GM19438 (cell line): ENCODE results near the gene TMEM234.

ENCODE experiments used
- ATAC-seq: cut with Tn5 transposase; IDR thresholded peaks from one replicate; pipeline ENCODE4 v1.9.1; 2021; ENCODE audit warnings: low read depth; ENCODE audit not compliant: unreplicated experiment

The TMEM234 gene

GRCh38 chr1:32240140-32240951 is 18.2 kb upstream of the TMEM234 start:
- no peak for ATAC-seq

DNA sequence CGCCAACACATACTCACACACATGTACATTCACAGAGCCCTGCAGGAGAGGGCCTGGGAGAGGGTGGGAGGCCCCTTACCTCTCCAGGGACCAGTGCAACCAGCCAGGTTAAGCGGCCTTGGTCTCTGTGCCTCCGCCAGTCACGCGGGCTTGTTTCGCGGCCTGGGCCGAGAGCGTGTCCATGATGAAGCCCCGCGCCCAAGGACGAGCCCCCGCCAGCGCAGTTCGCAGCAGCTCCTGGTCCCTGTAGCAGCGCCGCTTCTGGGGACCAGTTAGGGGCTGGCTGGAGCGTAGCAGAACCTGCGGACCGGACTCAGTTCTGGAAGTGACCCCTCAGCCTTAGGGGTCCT is 17.6 kb upstream of the TMEM234 start:
- no peak for ATAC-seq

DNA sequence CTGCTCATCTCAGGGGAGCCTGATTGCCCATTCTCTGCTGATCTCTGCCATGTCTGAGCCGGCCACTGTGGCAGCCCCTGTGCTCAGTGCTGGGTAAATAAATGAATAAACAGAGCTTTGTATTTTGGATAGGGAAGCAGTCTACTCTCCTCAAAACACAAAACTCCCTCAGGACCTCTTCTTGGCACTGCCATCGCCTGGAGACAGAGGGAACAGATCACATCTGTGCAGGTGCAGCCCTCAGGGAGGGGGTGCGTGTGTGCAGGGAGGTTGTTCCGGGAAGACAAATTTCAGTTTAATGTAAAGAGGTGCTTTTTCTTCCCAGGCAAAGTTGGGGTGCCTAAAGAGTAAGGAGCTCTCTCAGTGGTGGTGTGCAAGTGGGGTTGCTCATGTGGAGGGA is 17.2 kb upstream of the TMEM234 start:
- ATAC-seq, result no peak

GRCh38 chr1:32234792-32235191 is 12.6 kb upstream of the TMEM234 start:
- no peak for ATAC-seq

- no peak for ATAC-seq
These were observed 10.6 kb upstream of the TMEM234 start for GRCh38 chr1:32232558-32233304.

- no peak for ATAC-seq
These were observed 9.8 kb upstream of the TMEM234 start for GRCh38 chr1:32231843-32232432.

DNA sequence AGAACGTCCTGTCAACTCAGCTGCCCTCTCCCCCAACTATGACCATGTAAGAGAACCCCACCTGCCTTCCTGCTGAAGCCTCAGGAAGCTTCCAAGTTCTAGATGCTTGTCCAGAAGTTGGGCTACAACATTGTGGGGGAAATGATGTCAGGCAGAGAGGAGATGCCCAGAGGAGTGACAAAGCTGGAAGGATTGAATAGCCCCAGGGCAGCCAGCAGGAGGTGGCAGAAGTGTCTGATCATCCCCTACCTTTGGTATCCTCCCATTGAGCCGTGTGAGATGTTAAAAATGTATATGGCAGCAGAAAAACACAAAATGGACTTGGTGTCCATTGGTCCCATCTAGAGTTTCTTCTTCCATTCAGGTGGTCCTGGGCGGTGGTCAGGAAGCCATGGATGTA is 6.6 kb upstream of the TMEM234 start:
- ATAC-seq, result no peak

GRCh38 chr1:32224285-32224684 is 2.1 kb upstream of the TMEM234 start:
- no peak for ATAC-seq

DNA sequence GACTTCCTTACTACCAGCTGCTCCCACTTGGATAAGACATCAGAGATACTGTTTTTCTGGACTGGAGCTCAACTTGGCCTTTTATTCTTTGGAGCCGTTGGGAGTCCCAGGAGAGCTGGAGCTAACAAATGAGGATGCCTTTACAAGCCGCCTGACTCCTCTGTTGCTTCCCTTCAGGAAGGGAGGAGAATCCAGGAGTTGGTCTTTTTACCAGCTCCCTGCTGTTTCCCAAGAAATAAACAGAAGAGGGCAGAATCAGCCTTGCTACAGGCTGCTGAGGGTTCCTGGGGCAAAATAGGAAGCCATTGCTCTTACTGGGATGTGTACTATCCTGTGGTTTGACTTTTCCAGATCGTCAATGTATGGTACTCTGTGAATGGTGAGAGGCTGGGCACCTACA is 1.5 kb upstream of the TMEM234 start:
- no peak for ATAC-seq

GRCh38 chr1:32221581-32221979 is 573 bp downstream of the TMEM234 start:
- ATAC-seq, result no peak

GRCh38 chr1:32220746-32221580 is 1.2 kb downstream of the TMEM234 start:
- no peak for ATAC-seq

GRCh38 chr1:32219022-32219421 is 3.1 kb downstream of the TMEM234 start:
- no peak for ATAC-seq

DNA sequence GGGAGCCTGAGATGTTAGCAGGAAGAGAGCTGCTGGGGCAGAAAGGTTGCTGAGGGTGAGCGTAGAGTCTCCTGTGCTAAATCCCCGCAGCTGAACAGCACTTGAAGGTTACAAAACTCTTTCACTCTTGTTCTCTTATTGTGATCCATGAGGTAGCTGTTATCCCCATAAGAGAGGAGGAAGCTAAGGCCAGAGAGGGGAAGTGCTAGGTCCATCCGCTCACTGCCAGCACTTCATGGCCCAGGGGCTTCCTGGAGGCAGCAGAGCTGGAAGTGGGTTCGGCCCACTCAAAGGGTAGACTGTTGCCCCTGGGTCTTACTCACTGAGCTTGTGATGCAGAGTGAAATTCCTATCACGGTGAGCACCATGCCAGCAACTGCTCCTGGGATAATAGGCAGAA is 5.6 kb downstream of the TMEM234 start:
- no peak for ATAC-seq

GRCh38 chr1:32215629-32216480 is 6.3 kb downstream of the TMEM234 start:
- no peak for ATAC-seq

- no peak for ATAC-seq
These were observed 13.2 kb downstream of the TMEM234 start, which contains the start of gene DCDC2B for GRCh38 chr1:32208891-32209328. Gene DCDC2B, plus strand, starts transcription at chr1:32209089. Its CDS starts 5 bp downstream, at chr1:32209094.

DNA sequence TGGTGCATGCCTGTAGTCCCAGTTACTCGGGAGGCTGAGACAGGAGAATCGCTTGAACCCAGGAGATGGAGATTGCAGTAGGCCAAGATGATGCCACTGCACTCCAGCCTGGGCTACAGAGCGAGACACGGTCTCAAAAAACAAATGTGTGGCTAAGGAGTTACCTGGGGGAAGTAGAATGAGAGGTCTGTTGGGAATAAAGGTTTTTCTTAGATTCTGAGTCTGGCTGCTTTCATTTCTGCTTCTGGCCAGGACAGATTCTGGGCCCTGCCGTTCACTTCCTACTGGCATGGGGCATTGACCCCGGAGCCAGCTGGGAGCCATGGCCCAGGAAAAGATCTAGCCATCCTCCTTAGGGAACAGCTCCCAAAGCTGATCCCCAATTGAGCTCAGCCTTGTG is 13.7 kb downstream of the TMEM234 start:
- no peak for ATAC-seq

DNA sequence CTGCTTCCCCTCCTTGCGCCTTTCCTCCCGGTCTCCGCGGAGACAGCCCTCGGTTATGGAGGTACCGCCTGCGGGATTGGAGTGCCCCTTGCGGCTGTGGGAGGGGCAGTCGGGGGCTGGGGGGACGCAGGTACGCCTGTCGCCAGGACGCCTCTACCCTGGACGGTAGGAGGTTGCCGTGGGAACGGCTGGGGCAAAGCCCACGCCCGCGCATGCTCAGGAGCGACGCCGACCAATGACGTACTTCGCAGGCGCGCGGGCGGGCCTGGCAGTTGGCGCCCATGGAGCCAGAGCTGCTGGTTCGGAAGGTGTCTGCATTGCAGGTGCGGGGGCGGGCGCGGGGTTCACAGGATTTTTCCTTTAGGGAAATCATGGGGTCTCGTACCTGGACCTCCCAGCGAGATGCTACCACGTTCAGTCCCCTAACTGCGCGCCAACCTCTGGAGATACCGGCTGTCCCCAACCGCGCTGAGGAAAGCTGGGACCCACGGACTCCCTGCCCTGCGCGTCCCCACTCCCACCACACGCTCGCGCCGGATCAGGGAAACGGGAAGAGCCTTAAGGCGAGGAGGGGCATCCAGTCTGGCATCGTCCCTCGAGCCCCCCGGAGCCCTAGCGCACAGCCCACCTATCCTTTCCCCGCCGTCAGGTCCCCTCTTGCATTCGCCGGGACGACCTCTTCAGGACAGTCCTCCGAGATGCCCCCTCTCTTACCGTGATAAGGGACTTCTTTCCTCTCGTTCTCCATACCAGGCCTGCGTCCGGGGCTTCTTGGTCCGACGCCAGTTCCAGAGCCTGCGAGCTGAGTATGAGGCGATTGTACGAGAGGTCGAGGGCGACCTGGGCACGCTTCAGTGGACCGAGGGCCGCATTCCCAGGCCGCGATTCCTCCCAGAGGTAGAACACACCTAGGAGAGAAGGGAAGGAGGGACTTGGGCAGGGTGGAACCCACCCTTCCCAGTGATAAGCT is 16.5 kb downstream of the TMEM234 start, which contains the start of gene IQCC:
Gene IQCC (plus strand): TSS at position 271 of the 970 bp plus-strand sequence. CDS start 11 bp downstream, at position 282.
- no peak for ATAC-seq

DNA sequence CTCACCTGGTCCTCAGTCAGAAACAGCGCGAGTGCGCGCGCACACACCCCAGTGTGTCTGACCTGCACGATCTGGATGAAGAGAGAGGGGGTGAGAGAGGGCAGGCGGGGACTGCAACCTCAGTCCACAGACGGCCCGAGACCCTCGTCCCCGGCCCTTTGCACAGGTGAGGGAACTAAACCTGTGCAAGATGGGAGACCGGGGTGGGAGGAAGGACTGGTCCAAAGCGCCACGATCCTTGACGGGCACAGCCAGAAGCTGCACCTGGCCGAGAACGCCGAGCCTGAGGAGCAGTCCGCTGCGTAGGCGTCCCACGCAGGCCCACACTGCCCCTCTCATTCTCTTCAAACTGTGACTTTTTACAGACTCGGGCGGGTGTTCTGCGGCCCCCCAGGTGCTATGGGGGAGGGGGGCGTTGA is 17.2 kb downstream of the TMEM234 start:
- no peak for ATAC-seq
